SK-N-MC (cell line): ENCODE results near the gene PRXL2A.

Experiments used
- EZH2 ChIP-seq: fragments of 200-600 bp; sonication (generic); IDR thresholded peaks from one replicate; pipeline ENCODE4 v1.6.1; 2017; ENCODE audit warnings: antibody characterized with exemption
- FOXP2 ChIP-seq: optimal IDR thresholded peaks from 2 replicates; pipeline ENCODE3; 2011; ENCODE audit warnings: mild to moderate bottlenecking, moderate library complexity; ENCODE audit not compliant: insufficient read depth; ENCODE audit errors: extremely low read length, control extremely low read depth
- POLR2AphosphoS5 ChIP-seq: IDR thresholded peaks from 2 replicates; pipeline ENCODE4 v1.6.1; 2012; ENCODE audit warnings: mild to moderate bottlenecking, low read depth, low read length, borderline replicate concordance

GRCh38 chr10:80468806-80469421 is 60.6 kb downstream of the PRXL2A start:
- TF ChIP-seq POLR2AphosphoS5: no peak
- TF ChIP-seq FOXP2: no peak
- TF ChIP-seq EZH2: no peak
